ENCODE results near the gene NCOR1. TPM values are rescaled to one million over a fixed set of nuclear protein-coding genes. Genes with fewer than 3 reads are reported as not detected.
"Not testable (repeated sequence)": the region's sequence is repeated elsewhere in the genome, so short reads cannot be mapped to it uniquely, and the experiment has no call there.

Gene NCOR1
- total RNA-seq, 1 experiment from 2014 or later = 72.8 TPM

GRCh38 chr17:16152326-16152725, 63.0 kb downstream of the NCOR1 start:
- not testable (repeated sequence) for DNase-seq (ENCODE audit: extremely low read depth, low read depth)

- DNase-seq (ENCODE audit: extremely low read depth, low read depth) = peak; percentile 26
Measured at GRCh38 chr17:16150251-16150856, 65.0 kb downstream of the NCOR1 start.

- DNase-seq (ENCODE audit: extremely low read depth, low read depth) = no peak
Measured at GRCh38 chr17:16148596-16148995, 66.7 kb downstream of the NCOR1 start.

- DNase-seq (ENCODE audit: extremely low read depth, low read depth) = not testable (repeated sequence)
Measured at GRCh38 chr17:16145319-16145890, 69.9 kb downstream of the NCOR1 start.

GRCh38 chr17:16141685-16142084, 73.6 kb downstream of the NCOR1 start:
- no peak for DNase-seq (ENCODE audit: extremely low read depth, low read depth)

GRCh38 chr17:16140854-16141253, 74.5 kb downstream of the NCOR1 start:
- DNase-seq (ENCODE audit: extremely low read depth, low read depth) = no peak

GRCh38 chr17:16135461-16135860, 79.9 kb downstream of the NCOR1 start:
- no peak for DNase-seq (ENCODE audit: extremely low read depth, low read depth)

DNA sequence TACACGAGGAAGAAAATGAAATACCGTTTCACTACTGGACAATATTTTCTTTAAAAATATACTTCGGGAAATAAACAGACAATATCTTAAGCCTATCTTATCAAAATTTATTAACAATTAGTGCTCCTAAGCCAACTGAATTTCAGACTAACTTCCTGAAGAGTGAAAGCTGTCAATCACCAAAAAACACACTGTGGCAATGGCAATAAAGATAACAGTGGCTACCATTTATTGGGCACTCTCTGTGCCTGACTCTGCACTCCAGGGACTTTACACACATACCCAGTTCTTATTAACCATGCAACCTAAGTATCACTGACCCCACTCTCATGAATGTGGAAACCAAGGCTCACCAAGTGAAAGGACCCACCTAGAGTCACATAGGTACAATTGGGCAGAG, 83.7 kb downstream of the NCOR1 start:
- no peak for DNase-seq (ENCODE audit: extremely low read depth, low read depth)

GRCh38 chr17:16129441-16130205, 85.7 kb downstream of the NCOR1 start:
- DNase-seq (ENCODE audit: extremely low read depth, low read depth) = no peak

DNA sequence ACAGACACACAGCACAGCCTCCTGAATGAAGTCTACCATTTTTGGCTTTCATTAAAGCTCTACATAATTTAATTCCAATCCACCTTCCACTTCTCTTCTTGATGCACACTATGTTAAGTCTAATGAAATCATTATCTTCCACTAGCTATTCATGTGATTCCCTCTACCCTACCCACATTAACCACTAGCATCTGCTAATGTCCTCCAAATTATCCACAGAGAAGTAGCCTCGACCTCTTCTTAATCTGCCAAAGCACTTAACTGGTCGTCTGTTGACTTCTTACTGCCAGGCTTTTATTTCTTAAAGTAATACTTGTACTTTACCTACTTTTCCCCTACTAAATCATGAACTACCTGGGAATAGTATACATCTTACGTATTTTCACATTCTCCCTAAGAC, 91.8 kb downstream of the NCOR1 start:
- no peak for DNase-seq (ENCODE audit: extremely low read depth, low read depth)

DNA sequence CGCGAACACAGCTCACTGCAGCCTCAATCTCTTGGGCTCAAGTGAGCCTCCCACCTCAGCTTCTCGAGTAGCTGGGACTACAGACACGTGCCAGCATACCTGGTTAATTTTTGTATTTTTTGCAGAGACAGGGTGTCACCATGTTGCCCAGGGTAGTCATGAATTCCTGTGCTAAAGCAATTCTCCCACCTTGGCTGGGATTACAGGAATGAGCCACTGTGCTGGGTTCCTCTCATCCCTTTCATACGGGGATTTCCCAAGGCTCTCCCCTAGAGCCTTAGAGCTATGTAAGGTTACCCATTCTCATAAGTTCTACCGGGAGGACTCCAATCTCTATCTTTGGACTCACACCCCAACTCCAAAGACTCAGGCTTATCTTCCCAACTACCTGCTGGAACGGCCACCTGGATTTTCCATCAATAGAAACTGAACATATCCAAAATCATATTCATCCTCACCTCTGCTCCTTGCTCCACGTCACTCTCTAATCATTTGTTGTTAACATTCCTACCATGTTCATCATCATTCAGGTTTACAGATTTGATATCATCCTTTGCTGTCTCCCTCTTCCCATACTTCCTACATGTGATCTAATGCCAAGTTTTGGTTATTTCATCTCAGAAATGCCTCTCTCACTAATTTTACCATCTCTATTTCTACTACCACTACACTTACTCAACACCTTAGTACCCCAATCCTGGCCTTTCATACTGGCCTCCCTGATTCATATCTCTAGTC, 92.5 kb downstream of the NCOR1 start:
- no peak for DNase-seq (ENCODE audit: extremely low read depth, low read depth)

DNA sequence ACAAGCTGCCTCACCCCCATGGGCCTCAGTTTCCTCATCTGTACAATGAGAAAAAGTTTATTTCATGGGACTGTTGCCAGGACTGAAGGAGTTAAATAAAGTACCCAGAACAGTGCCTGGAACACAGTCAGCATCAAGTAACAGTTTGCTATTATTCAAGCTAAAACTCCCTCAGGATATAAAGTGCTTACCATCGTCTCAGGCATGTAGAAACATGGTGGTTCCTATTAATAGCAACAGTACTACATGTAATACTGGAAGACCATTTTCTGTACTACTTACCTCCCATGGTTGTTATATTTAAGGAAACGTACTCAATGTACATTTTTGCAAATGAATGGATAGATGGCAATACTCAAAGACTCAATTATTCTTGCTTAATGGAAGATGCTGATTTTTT, 93.4 kb downstream of the NCOR1 start:
- DNase-seq (ENCODE audit: extremely low read depth, low read depth) = no peak

- no peak for DNase-seq (ENCODE audit: extremely low read depth, low read depth)
Measured at GRCh38 chr17:16120937-16121336, 94.4 kb downstream of the NCOR1 start.

- no peak for DNase-seq (ENCODE audit: extremely low read depth, low read depth)
Measured at GRCh38 chr17:16117149-16117548, 98.2 kb downstream of the NCOR1 start.

DNA sequence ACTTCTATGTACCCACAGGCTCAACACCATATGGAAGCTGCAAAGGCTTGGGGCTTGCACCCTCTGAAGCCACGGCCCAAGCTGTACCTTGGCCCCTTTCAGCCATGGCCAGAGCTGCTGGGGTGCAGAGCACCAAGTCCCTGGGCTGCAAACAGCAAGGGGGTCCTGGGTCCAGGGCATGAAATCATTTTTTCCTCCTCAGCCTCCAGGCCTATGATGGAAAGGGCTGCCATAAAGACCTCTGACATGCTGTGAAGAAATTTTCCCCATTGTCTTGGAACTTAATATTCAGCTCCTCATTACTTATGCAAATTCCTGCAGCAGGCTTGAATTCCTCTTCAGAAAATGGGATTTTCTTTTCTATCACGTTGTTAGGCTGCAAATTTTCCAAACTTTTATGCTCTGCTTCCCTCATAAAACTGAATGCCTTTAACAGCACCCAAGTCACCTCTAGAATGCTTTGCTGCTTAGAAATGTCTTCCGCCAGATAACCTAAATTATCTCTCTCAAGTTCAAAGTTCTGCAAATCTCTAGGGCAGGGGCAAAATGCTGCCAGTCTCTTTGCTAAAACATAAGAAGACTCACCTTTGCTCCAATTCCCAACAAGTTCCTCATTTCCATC, 100.1 kb downstream of the NCOR1 start:
- DNase-seq (ENCODE audit: extremely low read depth, low read depth) = not testable (repeated sequence)

DNA sequence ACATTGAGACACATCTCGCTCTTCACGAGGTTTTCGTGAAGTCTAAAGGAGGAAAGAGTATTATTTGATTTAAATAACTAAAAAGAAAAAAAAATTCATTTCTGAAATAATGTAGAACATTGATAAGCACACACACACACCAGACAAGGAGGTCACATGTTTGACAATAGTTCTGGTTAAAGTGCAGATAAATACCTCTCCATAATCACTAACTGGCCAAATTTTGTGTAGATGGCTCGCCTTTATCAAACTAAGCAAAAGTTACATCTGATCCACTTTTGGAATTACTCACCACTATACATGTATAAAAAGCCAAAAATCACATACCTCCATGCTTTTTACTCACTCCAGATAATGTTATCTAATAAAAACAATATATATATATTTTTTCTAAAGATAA, 106.5 kb downstream of the NCOR1 start:
- DNase-seq (ENCODE audit: extremely low read depth, low read depth) = no peak

DNA sequence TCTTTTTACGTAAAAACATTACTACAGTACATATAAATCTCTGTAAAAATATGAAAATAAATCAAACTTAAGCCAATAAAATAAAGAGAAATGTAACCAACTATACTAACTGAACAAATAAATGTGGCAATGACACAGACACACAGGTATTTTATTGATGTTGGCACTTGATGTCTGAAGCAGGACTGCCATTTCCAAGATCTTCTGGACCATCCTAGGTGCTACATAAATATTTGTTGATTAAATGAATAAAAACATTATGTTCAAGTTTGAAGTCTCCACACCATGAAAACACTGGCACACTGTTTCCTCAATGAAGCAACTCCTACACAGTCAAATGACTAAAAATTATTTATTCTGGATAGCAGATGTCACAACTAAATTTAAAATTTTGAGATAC, 106.9 kb downstream of the NCOR1 start:
- DNase-seq (ENCODE audit: extremely low read depth, low read depth) = no peak

DNA sequence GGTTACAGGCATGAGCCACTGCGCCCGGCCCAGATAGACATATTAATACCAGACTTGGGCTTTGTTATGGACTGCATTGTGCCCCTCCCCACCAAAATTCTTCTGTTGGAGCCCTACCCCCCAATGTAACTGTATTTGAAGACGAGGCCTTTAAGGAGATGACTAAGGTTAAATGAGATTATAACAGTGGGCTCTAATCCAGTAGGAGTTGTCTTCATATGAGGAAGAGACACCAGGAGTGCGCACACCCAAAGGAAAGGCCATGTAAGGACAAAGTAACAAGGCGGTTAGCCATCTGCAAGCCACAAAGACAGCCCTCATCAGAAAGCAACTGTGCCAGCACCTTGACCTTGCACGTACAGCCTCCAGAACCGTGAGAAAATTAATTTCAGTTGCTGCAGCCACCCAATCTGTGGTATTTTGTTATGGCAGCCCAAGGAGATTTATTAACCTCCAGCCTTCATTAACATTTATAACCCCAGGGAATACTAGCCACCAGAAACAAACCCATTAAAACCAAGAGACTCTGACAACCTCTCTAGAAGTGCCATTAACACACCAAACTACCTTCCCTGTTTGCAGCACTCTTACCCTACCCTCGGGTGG, 108.1 kb downstream of the NCOR1 start:
- no peak for DNase-seq (ENCODE audit: extremely low read depth, low read depth)

DNA sequence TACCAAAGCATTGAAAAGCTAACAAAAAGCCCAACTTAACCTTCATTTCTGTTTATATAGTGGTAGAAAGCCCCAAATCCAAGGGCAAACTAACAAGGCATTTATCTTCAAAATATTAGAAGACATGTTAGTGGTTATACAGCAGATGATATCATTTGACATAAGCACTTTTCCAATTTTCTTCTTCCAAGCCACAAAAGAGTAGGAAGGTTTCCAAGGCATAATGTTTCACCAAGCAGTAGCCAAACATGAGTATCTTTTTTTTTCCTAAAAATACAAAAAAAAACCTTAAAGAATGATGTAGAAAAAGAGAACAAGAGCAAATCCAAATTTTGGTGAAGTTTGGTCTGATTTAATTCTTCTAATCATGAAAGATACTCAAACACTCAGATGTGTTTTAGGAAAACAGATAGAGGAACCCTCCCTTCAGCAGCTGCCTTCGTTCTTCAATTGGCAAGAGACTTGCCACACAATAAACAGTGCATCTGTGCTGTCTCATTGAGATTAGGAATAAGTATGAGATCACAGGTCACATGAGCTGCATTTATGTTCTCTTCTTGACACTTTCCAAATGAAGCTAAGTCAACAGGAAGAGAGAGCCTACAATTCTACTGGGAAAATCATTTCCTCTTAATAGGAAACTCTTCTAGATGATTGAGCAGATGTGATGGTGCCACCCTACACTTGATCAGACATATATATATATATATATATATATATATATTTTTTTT, 109.0 kb downstream of the NCOR1 start:
- no peak for DNase-seq (ENCODE audit: extremely low read depth, low read depth)

- no peak for DNase-seq (ENCODE audit: extremely low read depth, low read depth)
Measured at GRCh38 chr17:16104189-16104588, 111.1 kb downstream of the NCOR1 start.
